CD14-positive monocyte (primary cell): ENCODE results near the gene RASAL3. TPM values are rescaled to one million over a fixed set of nuclear protein-coding genes. Genes with fewer than 3 reads are reported as not detected.

ENCODE experiments used
- DNase-seq, 3 donors: peaks; one replicate each; pipeline ENCODE4 v3.0.0-alpha.2; 2011 to 2022
- H2AFZ ChIP-seq: 2 replicates; pipeline ENCODE4 v1.6.0; 2012; ENCODE audit warnings: mild to moderate bottlenecking, low read depth, low read length, inconsistent platforms; ENCODE audit not compliant: insufficient read depth, poor library complexity, severe bottlenecking
- H3K27ac ChIP-seq, 2 donors: 1 replicate in 1 of 2; 2 replicates in 1 of 2; pipeline ENCODE4 v1.5.1; 2012 to 2013; ENCODE audit warnings: low read length in 2 of 2, control low read depth in 1 of 2, inconsistent platforms in 1 of 2, low read depth in 1 of 2, mild to moderate bottlenecking in 1 of 2
- H3K27me3 ChIP-seq, 2 donors: one replicate each; pipeline versions ENCODE4 v1.6.0 to v1.6.1; 2011 to 2013; ENCODE audit warnings: low read length in 2 of 2; ENCODE audit not compliant: control insufficient read depth in 2 of 2, insufficient read depth in 2 of 2
- H3K36me3 ChIP-seq, 2 donors: replicated peaks in 1 of 2; 1 replicate in 1 of 2; 2 replicates in 1 of 2; pipeline versions ENCODE4 v1.5.1 to v1.6.1; 2012 to 2013; ENCODE audit warnings: low read length in 2 of 2, control low read depth in 1 of 2, inconsistent platforms in 1 of 2, mild to moderate bottlenecking in 1 of 2; ENCODE audit not compliant: insufficient read depth in 2 of 2, control insufficient read depth in 1 of 2
- H3K4me1 ChIP-seq, 2 donors: 1 replicate in 1 of 2; 2 replicates in 1 of 2; pipeline versions ENCODE4 v1.5.1 to v1.6.1; 2012 to 2013; ENCODE audit warnings: low read length in 2 of 2, control low read depth in 1 of 2, inconsistent platforms in 1 of 2, mild to moderate bottlenecking in 1 of 2, moderate library complexity in 1 of 2; ENCODE audit not compliant: insufficient read depth in 2 of 2, control insufficient read depth in 1 of 2
- H3K4me2 ChIP-seq: replicated peaks from 2 replicates; pipeline ENCODE3; 2012; ENCODE audit warnings: low read length, moderate library complexity, mild to moderate bottlenecking; ENCODE audit not compliant: poor library complexity, severe bottlenecking; ENCODE audit errors: extremely low read depth
- H3K4me3 ChIP-seq, 3 experiments: fragments of 200-600 bp in 1 of 3; sonication (generic) in 1 of 3; replicated peaks in 1 of 3; 1 replicate in 2 of 3; 2 replicates in 1 of 3; pipeline ENCODE4 v1.5.1; 2011 to 2013; ENCODE audit warnings: low read length in 3 of 3, mild to moderate bottlenecking in 3 of 3, control low read depth in 2 of 3, low read depth in 2 of 3, inconsistent platforms in 1 of 3, moderate library complexity in 1 of 3
- H3K79me2 ChIP-seq: 2 replicates; pipeline ENCODE4 v1.6.0; 2012; ENCODE audit warnings: mild to moderate bottlenecking, control low read depth, inconsistent platforms, low read length, moderate library complexity; ENCODE audit not compliant: insufficient read depth
- H3K9ac ChIP-seq: 2 replicates; pipeline ENCODE4 v1.6.0; 2017; ENCODE audit warnings: low read length, mild to moderate bottlenecking; ENCODE audit not compliant: insufficient read depth, poor library complexity, severe bottlenecking
- H3K9me3 ChIP-seq, 2 donors: replicated peaks in 1 of 2; 1 replicate in 1 of 2; 2 replicates in 1 of 2; pipeline versions ENCODE4 v1.5.1 to v1.6.1; 2012 to 2013; ENCODE audit warnings: low read length in 2 of 2, control low read depth in 1 of 2; ENCODE audit not compliant: control insufficient read depth in 1 of 2, insufficient read depth in 1 of 2
- H4K20me1 ChIP-seq: 2 replicates; pipeline ENCODE4 v1.6.0; 2012; ENCODE audit warnings: mild to moderate bottlenecking, low read length, control low read depth, moderate library complexity; ENCODE audit not compliant: insufficient read depth
- H3K27ac Mint-ChIP-seq, 7 donors: one replicate each; pipeline ENCODE4 v1.8.0; 2020; ENCODE audit warnings: mild to moderate bottlenecking in 7 of 7, mixed read lengths in 7 of 7, moderate library complexity in 6 of 7, inconsistent platforms in 2 of 7
- H3K27me3 Mint-ChIP-seq, 3 donors: one replicate each; pipeline ENCODE4 v1.8.0; 2021 to 2022; ENCODE audit warnings: low read depth in 3 of 3, mild to moderate bottlenecking in 3 of 3, mixed read lengths in 3 of 3, moderate library complexity in 3 of 3, inconsistent platforms in 1 of 3
- H3K36me3 Mint-ChIP-seq, 2 donors: one replicate each; pipeline ENCODE4 v1.8.0; 2020; ENCODE audit warnings: mixed read lengths in 2 of 2, inconsistent platforms in 1 of 2, mild to moderate bottlenecking in 1 of 2
- H3K4me1 Mint-ChIP-seq: one replicate; pipeline ENCODE4 v1.8.0; 2020; ENCODE audit warnings: mild to moderate bottlenecking, mixed read lengths
- H3K4me3 Mint-ChIP-seq, 2 donors: one replicate each; pipeline ENCODE4 v1.8.0; 2020; ENCODE audit warnings: mild to moderate bottlenecking in 2 of 2, mixed read lengths in 2 of 2, moderate library complexity in 1 of 2
- H3K9me3 Mint-ChIP-seq, 7 donors: one replicate each; pipeline ENCODE4 v1.8.0; 2020 to 2022; ENCODE audit warnings: mixed read lengths in 7 of 7, mild to moderate bottlenecking in 6 of 7, moderate library complexity in 6 of 7, inconsistent platforms in 2 of 7
- CTCF ChIP-seq: fragments of 200-600 bp; IDR thresholded peaks from one replicate; pipeline ENCODE4 v1.8.0; 2022; ENCODE audit warnings: antibody characterized with exemption, mild to moderate bottlenecking
- WGBS: methylation state at CpG from one replicate; pipeline ENCODE4 v1.1.5; 2013; ENCODE audit warnings: missing lambda C conversion rate; ENCODE audit not compliant: insufficient coverage; 5-methylcytosine and 5-hydroxymethylcytosine counted together
- intact Hi-C, 2 donors: fragments of 100-400 bp; cut with micrococcal nuclease; formaldehyde crosslinking; loops; one replicate each; pipeline versions ENCODE4 v1.15.0 to v1.15.1; 2023
- polyA plus RNA-seq, 3 donors: library from polyadenylated mRNA; depleted of rRNA in 1 of 3; unstranded in 2 of 3; stranded (reverse) in 1 of 3; fragments of 300-500 nt in 2 of 3; fragments of >200 nt in 1 of 3; fragmentation: Illumina TruSeq in 2 of 3; gene quantifications; 1 replicate in 2 of 3; 2 replicates in 1 of 3; pipeline ENCODE4 v1.2.3, GENCODE V29; 2012 to 2021

RASAL3 gene
- polyA plus RNA-seq, 3 donors, result 4.5 to 45.4 (median 13.6) TPM

DNA sequence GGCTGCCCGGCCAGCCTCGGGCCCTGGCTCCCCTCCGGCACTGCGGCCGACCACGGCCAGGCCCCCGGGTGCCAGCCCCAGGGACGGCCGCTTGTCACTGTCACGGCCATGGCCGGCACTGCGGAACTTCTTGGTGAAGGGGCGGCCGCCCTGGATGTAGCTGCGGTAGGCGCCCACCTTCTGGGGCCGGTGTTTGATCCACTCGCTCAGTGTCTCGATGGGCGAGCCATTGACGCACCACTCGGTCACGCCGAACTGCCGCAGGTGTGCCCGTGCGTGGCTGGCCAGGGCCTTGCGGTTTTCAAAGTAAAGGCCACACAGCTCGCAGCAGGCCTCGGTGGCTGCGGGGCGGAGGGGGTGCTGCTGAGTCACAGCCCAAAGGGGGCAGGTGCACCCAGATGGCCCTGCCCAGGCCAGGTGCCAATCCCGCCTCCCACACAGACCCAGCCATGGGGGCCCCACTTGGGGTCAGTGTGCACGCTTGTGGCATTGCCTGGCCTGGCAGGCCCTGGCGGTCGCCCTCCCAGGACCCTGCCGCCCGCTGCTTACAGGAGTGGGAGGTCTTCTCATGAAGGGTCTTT lies 39.6 kb downstream of the RASAL3 start:
- 97% methylated on average over 37 of the region's 38 CpGs for WGBS
- peaks cover 20% of the 10 kb centered on the region for H3K79me2 ChIP-seq
- peaks cover 0 to 8% (median 6%) of the 10 kb centered on the region in 7 donors for H3K9me3 Mint-ChIP-seq
- intact Hi-C loops, result no loop called here
- H3K4me2 ChIP-seq, result no peak overlapping the region
- no peak overlapping the region for H2AFZ ChIP-seq
- TF ChIP-seq CTCF, result no peak
- H4K20me1 ChIP-seq, result peaks cover 19% of the 10 kb centered on the region
- H3K36me3 Mint-ChIP-seq, result peaks cover 42 to 75% of the 10 kb centered on the region in 2 donors
- H3K4me3 ChIP-seq, result no peak overlapping the region
- H3K27me3 ChIP-seq, result no peaks in the 10 kb centered on the region
- H3K27ac Mint-ChIP-seq, result no peak overlapping the region
- no peak overlapping the region for H3K4me3 Mint-ChIP-seq
- no peak overlapping the region for H3K9ac ChIP-seq
- no peak overlapping the region for H3K27ac ChIP-seq
- peaks cover 2% of the 10 kb centered on the region for H3K4me1 Mint-ChIP-seq
- peaks cover 6 to 10% of the 10 kb centered on the region in 2 donors for H3K9me3 ChIP-seq
- no peak for DNase-seq
- peaks cover 0 to under 1% of the 10 kb centered on the region in 2 donors for H3K4me1 ChIP-seq
- H3K27me3 Mint-ChIP-seq, result peaks cover 0 to 1% (median 0%) of the 10 kb centered on the region in 3 donors
- H3K36me3 ChIP-seq, result peaks cover 60 to 82% of the 10 kb centered on the region in 2 donors

DNA sequence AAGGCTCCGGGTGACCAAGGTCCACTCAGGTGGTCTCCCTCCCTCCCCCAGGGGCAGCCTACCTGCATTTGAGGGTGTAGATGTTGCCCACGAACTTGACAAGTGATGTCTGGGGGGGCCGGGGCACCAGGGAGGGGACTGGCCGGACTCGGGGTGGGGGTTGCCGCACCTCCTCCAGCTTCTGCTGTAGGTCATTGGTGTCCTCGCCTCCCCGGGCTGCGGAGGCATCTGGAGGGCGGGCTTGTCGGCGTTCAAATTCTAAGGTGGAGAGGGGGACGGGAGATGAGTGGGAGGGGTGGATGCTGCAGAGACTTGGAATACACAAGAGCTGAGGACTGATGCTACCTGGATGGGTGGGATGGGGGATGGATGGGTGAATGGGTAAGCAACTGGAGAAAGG lies 40.2 kb downstream of the RASAL3 start:
- H3K9me3 Mint-ChIP-seq, result peaks cover 0 to 8% (median 6%) of the 10 kb centered on the region in 7 donors
- Histone ChIP-seq H3K79me2 (peaks cover 13% of the 10 kb centered on the region), H3K4me2 (no peak overlapping the region), H3K27me3 (no peaks in the 10 kb centered on the region), H3K9me3 (peaks cover 6 to 10% of the 10 kb centered on the region in 2 donors), H3K36me3 (peaks cover 59 to 78% of the 10 kb centered on the region in 2 donors), H2AFZ (no peak overlapping the region), H3K9ac (no peak overlapping the region), H3K4me3 (no peak overlapping the region), H3K27ac (no peak overlapping the region), H4K20me1 (peaks cover 15% of the 10 kb centered on the region), H3K4me1 (peaks cover 6 to 7% of the 10 kb centered on the region in 2 donors)
- DNase-seq, result no peak
- no peak overlapping the region for H3K4me3 Mint-ChIP-seq
- intact Hi-C loops, result no loop called here
- H3K4me1 Mint-ChIP-seq, result peaks cover 9% of the 10 kb centered on the region
- H3K36me3 Mint-ChIP-seq, result peaks cover 42 to 74% of the 10 kb centered on the region in 2 donors
- H3K27me3 Mint-ChIP-seq, result peaks cover 0 to 1% (median 0%) of the 10 kb centered on the region in 3 donors
- WGBS, result 96% methylated on average over 11 of the region's 13 CpGs
- TF ChIP-seq CTCF, result no peak
- H3K27ac Mint-ChIP-seq, result no peak overlapping the region
